HEK293 (cell line): ENCODE results near the gene KCNB1.
A peak's percentile ranks its signal among the peaks of the same experiment; 100 is the strongest.

Source experiments
- KLF16 ChIP-seq: fragments of 450-650 bp; formaldehyde crosslinking; IDR thresholded peaks from 2 replicates; pipeline ENCODE4 v1.5.1; 2017; ENCODE audit warnings: missing biosample characterization, missing genetic modification characterization
- KLF8 ChIP-seq: fragments of 450-650 bp; formaldehyde crosslinking; IDR thresholded peaks from 2 replicates; pipeline ENCODE4 v1.5.1; 2016; ENCODE audit warnings: missing biosample characterization, missing genetic modification characterization
- MYNN ChIP-seq: fragments of 450-650 bp; formaldehyde crosslinking; IDR thresholded peaks from 2 replicates; pipeline ENCODE4 v1.5.1; 2016; ENCODE audit warnings: missing biosample characterization, missing genetic modification characterization, borderline replicate concordance
- MZF1 ChIP-seq: fragments of 450-650 bp; formaldehyde crosslinking; IDR thresholded peaks from 2 replicates; pipeline ENCODE4 v1.5.1; 2017; ENCODE audit warnings: missing biosample characterization, missing genetic modification characterization, borderline replicate concordance
- TCF7L2 ChIP-seq: IDR thresholded peaks from 2 replicates; pipeline ENCODE4 v1.6.1; 2011; ENCODE audit warnings: low read depth, mild to moderate bottlenecking, inconsistent platforms, low read length, moderate library complexity, borderline replicate concordance
- ZBTB48 ChIP-seq: fragments of 450-650 bp; formaldehyde crosslinking; IDR thresholded peaks from 2 replicates; pipeline ENCODE4 v1.5.1; 2016; ENCODE audit warnings: missing biosample characterization, missing genetic modification characterization
- ZFP37 ChIP-seq: fragments of 450-650 bp; formaldehyde crosslinking; IDR thresholded peaks from 2 replicates; pipeline ENCODE4 v1.5.1; 2016; ENCODE audit warnings: missing biosample characterization, missing genetic modification characterization
- ZNF133 ChIP-seq: fragments of 450-650 bp; formaldehyde crosslinking; IDR thresholded peaks from 2 replicates; pipeline ENCODE4 v1.5.1; 2016; ENCODE audit warnings: missing biosample characterization, missing genetic modification characterization
- ZNF138 ChIP-seq: fragments of 450-650 bp; formaldehyde crosslinking; IDR thresholded peaks from 2 replicates; pipeline ENCODE4 v1.5.1; 2016; ENCODE audit warnings: missing biosample characterization, missing genetic modification characterization, borderline replicate concordance
- ZNF146 ChIP-seq: fragments of 450-650 bp; formaldehyde crosslinking; IDR thresholded peaks from 2 replicates; pipeline ENCODE4 v1.5.1; 2016; ENCODE audit warnings: missing biosample characterization, missing genetic modification characterization
- ZNF155 ChIP-seq: fragments of 450-650 bp; formaldehyde crosslinking; IDR thresholded peaks from 2 replicates; pipeline ENCODE4 v1.5.1; 2016; ENCODE audit warnings: missing biosample characterization, missing genetic modification characterization
- ZNF211 ChIP-seq: fragments of 450-650 bp; formaldehyde crosslinking; IDR thresholded peaks from 2 replicates; pipeline ENCODE4 v1.5.1; 2016; ENCODE audit warnings: low read depth, missing biosample characterization, missing genetic modification characterization
- ZNF223 ChIP-seq: fragments of 450-650 bp; formaldehyde crosslinking; IDR thresholded peaks from 2 replicates; pipeline ENCODE4 v1.5.1; 2016; ENCODE audit warnings: missing biosample characterization, missing genetic modification characterization
- ZNF350 ChIP-seq: fragments of 450-650 bp; formaldehyde crosslinking; IDR thresholded peaks from 2 replicates; pipeline ENCODE4 v1.5.0; 2017; ENCODE audit warnings: missing biosample characterization, mild to moderate bottlenecking, missing genetic modification characterization
- ZNF426 ChIP-seq: fragments of 450-650 bp; formaldehyde crosslinking; IDR thresholded peaks from 2 replicates; pipeline ENCODE4 v1.5.1; 2017; ENCODE audit warnings: missing biosample characterization, missing genetic modification characterization, mild to moderate bottlenecking, inconsistent platforms, moderate library complexity
- ZNF548 ChIP-seq: fragments of 450-650 bp; formaldehyde crosslinking; IDR thresholded peaks from 2 replicates; pipeline ENCODE4 v1.5.1; 2016; ENCODE audit warnings: missing biosample characterization, missing genetic modification characterization
- ZNF561 ChIP-seq: fragments of 450-650 bp; IDR thresholded peaks from 2 replicates; pipeline ENCODE4 v1.5.1; 2018; ENCODE audit warnings: missing biosample characterization, missing genetic modification characterization, borderline replicate concordance
- ZNF623 ChIP-seq: fragments of 450-650 bp; formaldehyde crosslinking; IDR thresholded peaks from 2 replicates; pipeline ENCODE4 v1.5.1; 2016; ENCODE audit warnings: missing biosample characterization, missing genetic modification characterization
- ZNF624 ChIP-seq: fragments of 450-650 bp; formaldehyde crosslinking; IDR thresholded peaks from 2 replicates; pipeline ENCODE4 v1.5.1; 2017; ENCODE audit warnings: missing biosample characterization, missing genetic modification characterization
- ZNF654 ChIP-seq: fragments of 450-650 bp; formaldehyde crosslinking; IDR thresholded peaks from 2 replicates; pipeline ENCODE4 v1.5.1; 2016; ENCODE audit warnings: low read depth, missing biosample characterization, missing genetic modification characterization
- ZNF660 ChIP-seq: fragments of 450-650 bp; IDR thresholded peaks from 2 replicates; pipeline ENCODE4 v1.5.1; 2018; ENCODE audit warnings: missing biosample characterization, mild to moderate bottlenecking, missing genetic modification characterization
- ZNF707 ChIP-seq: fragments of 450-650 bp; formaldehyde crosslinking; IDR thresholded peaks from 2 replicates; pipeline ENCODE4 v1.5.1; 2016; ENCODE audit warnings: missing biosample characterization, missing genetic modification characterization
- TF ChIP-seq, protein P1 (sequence below): fragments of 450-650 bp; formaldehyde crosslinking; IDR thresholded peaks from 2 replicates; pipeline ENCODE4 v1.5.1; 2017; ENCODE audit warnings: missing biosample characterization, missing genetic modification characterization
- TF ChIP-seq, protein P2 (sequence below): fragments of 450-650 bp; formaldehyde crosslinking; IDR thresholded peaks from 2 replicates; pipeline ENCODE4 v1.5.0; 2017; ENCODE audit warnings: missing biosample characterization, missing genetic modification characterization, borderline replicate concordance
- TF ChIP-seq, protein P3 (sequence below): fragments of 450-650 bp; formaldehyde crosslinking; IDR thresholded peaks from 2 replicates; pipeline ENCODE4 v1.5.1; 2016; ENCODE audit warnings: missing biosample characterization, missing genetic modification characterization
- TF ChIP-seq, protein P4 (sequence below): fragments of 450-650 bp; formaldehyde crosslinking; IDR thresholded peaks from 2 replicates; pipeline ENCODE4 v1.5.1; 2016; ENCODE audit warnings: missing biosample characterization, missing genetic modification characterization, borderline replicate concordance
- TF ChIP-seq, protein P5 (sequence below): fragments of 450-650 bp; formaldehyde crosslinking; IDR thresholded peaks from 2 replicates; pipeline ENCODE4 v1.5.1; 2016; ENCODE audit warnings: missing biosample characterization, missing genetic modification characterization, low read depth
- TF ChIP-seq, protein P6 (sequence below): fragments of 450-650 bp; formaldehyde crosslinking; IDR thresholded peaks from 2 replicates; pipeline ENCODE4 v1.5.1; 2017; ENCODE audit warnings: missing biosample characterization, missing genetic modification characterization

Gene KCNB1

DNA sequence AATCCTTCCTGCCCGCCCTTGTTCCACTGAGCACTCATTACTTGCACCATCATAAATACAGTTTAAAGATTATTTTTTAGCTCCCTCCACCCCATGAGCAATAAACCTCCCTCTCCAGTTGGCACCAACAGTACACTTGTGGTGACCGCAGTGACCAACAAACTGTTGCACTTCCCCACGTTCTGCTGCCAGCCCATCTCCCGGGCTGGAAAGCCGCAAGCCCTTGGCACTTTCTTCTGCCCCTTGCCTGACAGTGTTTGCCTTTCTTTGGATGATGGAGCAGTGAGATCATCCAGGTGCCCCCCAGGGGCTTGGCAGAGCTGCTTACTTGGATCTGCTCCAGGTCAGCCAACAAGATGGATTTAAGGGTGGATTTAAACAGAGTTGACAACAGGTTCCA is 21.6 kb downstream of the KCNB1 start (continued):
- TF ChIP-seq, protein P1, sequence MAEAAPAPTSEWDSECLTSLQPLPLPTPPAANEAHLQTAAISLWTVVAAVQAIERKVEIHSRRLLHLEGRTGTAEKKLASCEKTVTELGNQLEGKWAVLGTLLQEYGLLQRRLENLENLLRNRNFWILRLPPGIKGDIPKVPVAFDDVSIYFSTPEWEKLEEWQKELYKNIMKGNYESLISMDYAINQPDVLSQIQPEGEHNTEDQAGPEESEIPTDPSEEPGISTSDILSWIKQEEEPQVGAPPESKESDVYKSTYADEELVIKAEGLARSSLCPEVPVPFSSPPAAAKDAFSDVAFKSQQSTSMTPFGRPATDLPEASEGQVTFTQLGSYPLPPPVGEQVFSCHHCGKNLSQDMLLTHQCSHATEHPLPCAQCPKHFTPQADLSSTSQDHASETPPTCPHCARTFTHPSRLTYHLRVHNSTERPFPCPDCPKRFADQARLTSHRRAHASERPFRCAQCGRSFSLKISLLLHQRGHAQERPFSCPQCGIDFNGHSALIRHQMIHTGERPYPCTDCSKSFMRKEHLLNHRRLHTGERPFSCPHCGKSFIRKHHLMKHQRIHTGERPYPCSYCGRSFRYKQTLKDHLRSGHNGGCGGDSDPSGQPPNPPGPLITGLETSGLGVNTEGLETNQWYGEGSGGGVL (tag by site-specific recombination) = no peak
- TF ChIP-seq ZFP37 (tag by site-specific recombination) = no peak
- TF ChIP-seq ZNF623 = no peak
- TF ChIP-seq ZNF660 (tag by site-specific recombination) = no peak
- no peak for TF ChIP-seq ZNF223
- TF ChIP-seq, protein P2, sequence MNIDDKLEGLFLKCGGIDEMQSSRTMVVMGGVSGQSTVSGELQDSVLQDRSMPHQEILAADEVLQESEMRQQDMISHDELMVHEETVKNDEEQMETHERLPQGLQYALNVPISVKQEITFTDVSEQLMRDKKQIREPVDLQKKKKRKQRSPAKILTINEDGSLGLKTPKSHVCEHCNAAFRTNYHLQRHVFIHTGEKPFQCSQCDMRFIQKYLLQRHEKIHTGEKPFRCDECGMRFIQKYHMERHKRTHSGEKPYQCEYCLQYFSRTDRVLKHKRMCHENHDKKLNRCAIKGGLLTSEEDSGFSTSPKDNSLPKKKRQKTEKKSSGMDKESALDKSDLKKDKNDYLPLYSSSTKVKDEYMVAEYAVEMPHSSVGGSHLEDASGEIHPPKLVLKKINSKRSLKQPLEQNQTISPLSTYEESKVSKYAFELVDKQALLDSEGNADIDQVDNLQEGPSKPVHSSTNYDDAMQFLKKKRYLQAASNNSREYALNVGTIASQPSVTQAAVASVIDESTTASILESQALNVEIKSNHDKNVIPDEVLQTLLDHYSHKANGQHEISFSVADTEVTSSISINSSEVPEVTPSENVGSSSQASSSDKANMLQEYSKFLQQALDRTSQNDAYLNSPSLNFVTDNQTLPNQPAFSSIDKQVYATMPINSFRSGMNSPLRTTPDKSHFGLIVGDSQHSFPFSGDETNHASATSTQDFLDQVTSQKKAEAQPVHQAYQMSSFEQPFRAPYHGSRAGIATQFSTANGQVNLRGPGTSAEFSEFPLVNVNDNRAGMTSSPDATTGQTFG = no peak
- TF ChIP-seq ZNF133 (tag by site-specific recombination) = no peak
- TF ChIP-seq, protein P3, sequence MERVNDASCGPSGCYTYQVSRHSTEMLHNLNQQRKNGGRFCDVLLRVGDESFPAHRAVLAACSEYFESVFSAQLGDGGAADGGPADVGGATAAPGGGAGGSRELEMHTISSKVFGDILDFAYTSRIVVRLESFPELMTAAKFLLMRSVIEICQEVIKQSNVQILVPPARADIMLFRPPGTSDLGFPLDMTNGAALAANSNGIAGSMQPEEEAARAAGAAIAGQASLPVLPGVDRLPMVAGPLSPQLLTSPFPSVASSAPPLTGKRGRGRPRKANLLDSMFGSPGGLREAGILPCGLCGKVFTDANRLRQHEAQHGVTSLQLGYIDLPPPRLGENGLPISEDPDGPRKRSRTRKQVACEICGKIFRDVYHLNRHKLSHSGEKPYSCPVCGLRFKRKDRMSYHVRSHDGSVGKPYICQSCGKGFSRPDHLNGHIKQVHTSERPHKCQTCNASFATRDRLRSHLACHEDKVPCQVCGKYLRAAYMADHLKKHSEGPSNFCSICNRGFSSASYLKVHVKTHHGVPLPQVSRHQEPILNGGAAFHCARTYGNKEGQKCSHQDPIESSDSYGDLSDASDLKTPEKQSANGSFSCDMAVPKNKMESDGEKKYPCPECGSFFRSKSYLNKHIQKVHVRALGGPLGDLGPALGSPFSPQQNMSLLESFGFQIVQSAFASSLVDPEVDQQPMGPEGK = peak; percentile 35; the same call in 1 of the 2 replicates
- no peak for TF ChIP-seq MZF1
- TF ChIP-seq ZBTB48 = peak; percentile 37; the same call in 1 of the 2 replicates
- TF ChIP-seq ZNF155 (tag by site-specific recombination) = no peak
- no peak for TF ChIP-seq ZNF548
- no peak for TF ChIP-seq KLF8 (tag by site-specific recombination)
- TF ChIP-seq ZNF350 = no peak
- TF ChIP-seq ZNF138 (tag by site-specific recombination) = no peak
- TF ChIP-seq ZNF624 (tag by site-specific recombination) = no peak
- no peak for TF ChIP-seq ZNF654 (tag by site-specific recombination)
- TF ChIP-seq ZNF707 (tag by site-specific recombination) = no peak
- TF ChIP-seq ZNF561 = no peak
- no peak for TF ChIP-seq ZNF426 (tag by site-specific recombination)
- TF ChIP-seq ZNF146 (tag by site-specific recombination) = no peak
- TF ChIP-seq, protein P4, sequence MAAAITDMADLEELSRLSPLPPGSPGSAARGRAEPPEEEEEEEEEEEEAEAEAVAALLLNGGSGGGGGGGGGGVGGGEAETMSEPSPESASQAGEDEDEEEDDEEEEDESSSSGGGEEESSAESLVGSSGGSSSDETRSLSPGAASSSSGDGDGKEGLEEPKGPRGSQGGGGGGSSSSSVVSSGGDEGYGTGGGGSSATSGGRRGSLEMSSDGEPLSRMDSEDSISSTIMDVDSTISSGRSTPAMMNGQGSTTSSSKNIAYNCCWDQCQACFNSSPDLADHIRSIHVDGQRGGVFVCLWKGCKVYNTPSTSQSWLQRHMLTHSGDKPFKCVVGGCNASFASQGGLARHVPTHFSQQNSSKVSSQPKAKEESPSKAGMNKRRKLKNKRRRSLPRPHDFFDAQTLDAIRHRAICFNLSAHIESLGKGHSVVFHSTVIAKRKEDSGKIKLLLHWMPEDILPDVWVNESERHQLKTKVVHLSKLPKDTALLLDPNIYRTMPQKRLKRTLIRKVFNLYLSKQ = no peak
- TF ChIP-seq, protein P5, sequence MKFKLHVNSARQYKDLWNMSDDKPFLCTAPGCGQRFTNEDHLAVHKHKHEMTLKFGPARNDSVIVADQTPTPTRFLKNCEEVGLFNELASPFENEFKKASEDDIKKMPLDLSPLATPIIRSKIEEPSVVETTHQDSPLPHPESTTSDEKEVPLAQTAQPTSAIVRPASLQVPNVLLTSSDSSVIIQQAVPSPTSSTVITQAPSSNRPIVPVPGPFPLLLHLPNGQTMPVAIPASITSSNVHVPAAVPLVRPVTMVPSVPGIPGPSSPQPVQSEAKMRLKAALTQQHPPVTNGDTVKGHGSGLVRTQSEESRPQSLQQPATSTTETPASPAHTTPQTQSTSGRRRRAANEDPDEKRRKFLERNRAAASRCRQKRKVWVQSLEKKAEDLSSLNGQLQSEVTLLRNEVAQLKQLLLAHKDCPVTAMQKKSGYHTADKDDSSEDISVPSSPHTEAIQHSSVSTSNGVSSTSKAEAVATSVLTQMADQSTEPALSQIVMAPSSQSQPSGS (tag by site-specific recombination) = no peak
- TF ChIP-seq, protein P6, sequence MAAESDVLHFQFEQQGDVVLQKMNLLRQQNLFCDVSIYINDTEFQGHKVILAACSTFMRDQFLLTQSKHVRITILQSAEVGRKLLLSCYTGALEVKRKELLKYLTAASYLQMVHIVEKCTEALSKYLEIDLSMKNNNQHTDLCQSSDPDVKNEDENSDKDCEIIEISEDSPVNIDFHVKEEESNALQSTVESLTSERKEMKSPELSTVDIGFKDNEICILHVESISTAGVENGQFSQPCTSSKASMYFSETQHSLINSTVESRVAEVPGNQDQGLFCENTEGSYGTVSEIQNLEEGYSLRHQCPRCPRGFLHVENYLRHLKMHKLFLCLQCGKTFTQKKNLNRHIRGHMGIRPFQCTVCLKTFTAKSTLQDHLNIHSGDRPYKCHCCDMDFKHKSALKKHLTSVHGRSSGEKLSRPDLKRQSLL (tag by site-specific recombination) = peak; percentile 72; the same call in 1 of the 2 replicates
- TF ChIP-seq ZNF211 (tag by site-specific recombination) = no peak
- no peak for TF ChIP-seq MYNN (tag by site-specific recombination)
- no peak for TF ChIP-seq TCF7L2
- TF ChIP-seq KLF16 (tag by site-specific recombination) = no peak
